ENCODE measurements around the gene RAB12. TPM values are rescaled to one million over a fixed set of nuclear protein-coding genes. Genes with fewer than 3 reads are reported as not detected.
"Not testable (repeated sequence)": the region's sequence is repeated elsewhere in the genome, so short reads cannot be mapped to it uniquely, and the experiment has no call there.

RAB12 gene
- total RNA-seq, 3 donors from 2014 or later = 46.5 to 64.0 (median 55.0) TPM

GRCh38 chr18:8562919-8563318 lies 46.3 kb upstream of the RAB12 start:
- Histone ChIP-seq H3K9me3 (no peaks in the 10 kb centered on the region), H3K4me3 (no peak overlapping the region), H3K27ac (no peak overlapping the region), H3K27me3 (no peaks in the 10 kb centered on the region), H3K4me1 (no peaks in the 10 kb centered on the region), H3K36me3 (no peaks in the 10 kb centered on the region)
- no peak for DNase-seq (ENCODE audit: low spot score in 2 of 2)
- TF ChIP-seq CTCF (IDR thresholded peaks at IDR 0.05) = no peak
- TF ChIP-seq POLR2A (IDR thresholded peaks at IDR 0.05) = no peak
- TF ChIP-seq POLR2AphosphoS5 (IDR thresholded peaks at IDR 0.05) = no peak
- intact Hi-C loops (cut with DNase I; ENCODE audit: low total_unique reads) = no loop called here

GRCh38 chr18:8571399-8571798 lies 37.8 kb upstream of the RAB12 start:
- DNase-seq (ENCODE audit: low spot score in 2 of 2) = no peak
- H3K36me3 ChIP-seq = no peaks in the 10 kb centered on the region
- TF ChIP-seq POLR2A (IDR thresholded peaks at IDR 0.05) = no peak
- no peak for TF ChIP-seq POLR2AphosphoS5 (IDR thresholded peaks at IDR 0.05)
- TF ChIP-seq CTCF (IDR thresholded peaks at IDR 0.05) = no peak
- intact Hi-C loops (cut with DNase I; ENCODE audit: low total_unique reads) = no loop called here
- H3K27me3 ChIP-seq = no peaks in the 10 kb centered on the region
- H3K9me3 ChIP-seq = no peaks in the 10 kb centered on the region
- no peak overlapping the region for H3K27ac ChIP-seq
- H3K4me1 ChIP-seq = no peaks in the 10 kb centered on the region
- H3K4me3 ChIP-seq = no peak overlapping the region

- H3K4me3 ChIP-seq; H3K27ac ChIP-seq; H3K4me1 ChIP-seq; H3K27me3 ChIP-seq; H3K9me3 ChIP-seq; intact Hi-C loops (cut with DNase I; ENCODE audit: low total_unique reads); H3K36me3 ChIP-seq; DNase-seq (ENCODE audit: low spot score in 2 of 2): not testable (repeated sequence)
Observed at GRCh38 chr18:8573766-8574165, 35.5 kb upstream of the RAB12 start.

GRCh38 chr18:8584798-8585197 lies 24.4 kb upstream of the RAB12 start:
- intact Hi-C loops (cut with DNase I; ENCODE audit: low total_unique reads) = no loop called here
- Histone ChIP-seq H3K27me3 (no peaks in the 10 kb centered on the region), H3K4me3 (no peak overlapping the region), H3K27ac (no peak overlapping the region), H3K4me1 (no peaks in the 10 kb centered on the region), H3K9me3 (no peaks in the 10 kb centered on the region), H3K36me3 (no peaks in the 10 kb centered on the region)
- no peak for DNase-seq (ENCODE audit: low spot score in 2 of 2)
- TF ChIP-seq POLR2AphosphoS5 (IDR thresholded peaks at IDR 0.05) (no peak), POLR2A (IDR thresholded peaks at IDR 0.05) (no peak), CTCF (IDR thresholded peaks at IDR 0.05) (no peak)

GRCh38 chr18:8586941-8587340 lies 22.3 kb upstream of the RAB12 start:
- Histone ChIP-seq H3K9me3 (no peaks in the 10 kb centered on the region), H3K4me3 (no peak overlapping the region), H3K4me1 (no peaks in the 10 kb centered on the region), H3K27me3 (no peaks in the 10 kb centered on the region), H3K27ac (no peak overlapping the region), H3K36me3 (no peaks in the 10 kb centered on the region)
- TF ChIP-seq CTCF (IDR thresholded peaks at IDR 0.05) (no peak), POLR2A (IDR thresholded peaks at IDR 0.05) (no peak), POLR2AphosphoS5 (IDR thresholded peaks at IDR 0.05) (no peak)
- DNase-seq (ENCODE audit: low spot score in 2 of 2) = no peak
- intact Hi-C loops (cut with DNase I; ENCODE audit: low total_unique reads) = no loop called here

- no peaks in the 10 kb centered on the region for H3K9me3 ChIP-seq
- H3K27me3 ChIP-seq = no peaks in the 10 kb centered on the region
Observed at GRCh38 chr18:8595445-8595844, 13.8 kb upstream of the RAB12 start.

More at GRCh38 chr18:8595445-8595844, 13.8 kb upstream of the RAB12 start:
- no peak for DNase-seq (ENCODE audit: low spot score in 2 of 2)
- H3K4me3 ChIP-seq = no peak overlapping the region
- no peak overlapping the region for H3K27ac ChIP-seq
- H3K4me1 ChIP-seq = no peaks in the 10 kb centered on the region
- TF ChIP-seq CTCF (IDR thresholded peaks at IDR 0.05) (no peak), POLR2AphosphoS5 (IDR thresholded peaks at IDR 0.05) (no peak), POLR2A (IDR thresholded peaks at IDR 0.05) (no peak)
- intact Hi-C loops (cut with DNase I; ENCODE audit: low total_unique reads) = no loop called here
- H3K36me3 ChIP-seq = no peaks in the 10 kb centered on the region

All from breast epithelium (tissue), 4 donors.